A204.1 (cell line): ENCODE results near the gene BRD4.

ENCODE experiments used
- FAIRE-seq: peaks from 2 replicates; lab custom pipeline; 2012; peaks lifted over from hg19 to GRCh38; lab: Jason Lieb, UNC

The BRD4 gene

GRCh38 chr19:15248106-15248505, 84.2 kb downstream of the BRD4 start:
- no peak for FAIRE-seq

GRCh38 chr19:15247107-15248014, 85.0 kb downstream of the BRD4 start:
- FAIRE-seq, result no peak

- FAIRE-seq, result no peak
These were observed 86.2 kb downstream of the BRD4 start for GRCh38 chr19:15246198-15246481.

GRCh38 chr19:15245370-15246197, 86.8 kb downstream of the BRD4 start:
- FAIRE-seq, result no peak

GRCh38 chr19:15244808-15245207, 87.5 kb downstream of the BRD4 start:
- FAIRE-seq, result no peak

GRCh38 chr19:15244106-15244803, 88.1 kb downstream of the BRD4 start:
- no peak for FAIRE-seq

GRCh38 chr19:15243236-15243957, 88.9 kb downstream of the BRD4 start:
- FAIRE-seq, result no peak

GRCh38 chr19:15241259-15241910, 91.0 kb downstream of the BRD4 start:
- FAIRE-seq, result no peak

- no peak for FAIRE-seq
These were observed 91.8 kb downstream of the BRD4 start for GRCh38 chr19:15240515-15240914.

- no peak for FAIRE-seq
These were observed 92.9 kb downstream of the BRD4 start for GRCh38 chr19:15239337-15239949.

GRCh38 chr19:15238639-15239155, 93.6 kb downstream of the BRD4 start:
- no peak for FAIRE-seq

- FAIRE-seq, result no peak
These were observed 94.3 kb downstream of the BRD4 start for GRCh38 chr19:15237759-15238638.

- no peak for FAIRE-seq
These were observed 95.5 kb downstream of the BRD4 start for GRCh38 chr19:15236886-15237285.

- FAIRE-seq, result no peak
These were observed 96.6 kb downstream of the BRD4 start for GRCh38 chr19:15235781-15236180.

- FAIRE-seq, result no peak
These were observed 97.8 kb downstream of the BRD4 start for GRCh38 chr19:15234431-15235130.

GRCh38 chr19:15231271-15231670, 101.1 kb downstream of the BRD4 start:
- no peak for FAIRE-seq

- FAIRE-seq, result no peak
These were observed 105.1 kb downstream of the BRD4 start for GRCh38 chr19:15227261-15227660.

GRCh38 chr19:15225760-15226159, 106.6 kb downstream of the BRD4 start:
- no peak for FAIRE-seq

GRCh38 chr19:15223649-15224361, 108.5 kb downstream of the BRD4 start:
- FAIRE-seq, result no peak
